Neural cell (in vitro differentiated cells): Measurements from ENCODE around the gene LRRC55.

Source experiments
- EP300 ChIP-seq: fragments of 450-650 bp; conservative IDR thresholded peaks from 2 replicates; pipeline ENCODE4 v1.6.1; 2014; ENCODE audit warnings: antibody characterized with exemption, mild to moderate bottlenecking, moderate library complexity; ENCODE audit not compliant: poor library complexity, severe bottlenecking
- EZH2 ChIP-seq: fragments of 200-600, 300-800 bp; shearing (Covaris generic), sonication (generic); IDR thresholded peaks from 2 replicates; pipeline ENCODE4 v1.6.1; 2014; ENCODE audit warnings: antibody characterized with exemption, low read length, borderline replicate concordance, mild to moderate bottlenecking; ENCODE audit not compliant: insufficient read depth, poor library complexity, severe bottlenecking
- POLR2AphosphoS5 ChIP-seq: IDR thresholded peaks from 2 replicates; pipeline ENCODE4 v1.6.1; 2012
- RAD21 ChIP-seq: fragments of 450-650 bp; conservative IDR thresholded peaks from 2 replicates; pipeline ENCODE4 v1.6.1; 2014; ENCODE audit warnings: antibody characterized with exemption, mild to moderate bottlenecking, moderate library complexity
- SMC3 ChIP-seq: fragments of 450-650 bp; conservative IDR thresholded peaks from 2 replicates; pipeline ENCODE4 v1.6.1; 2014; ENCODE audit warnings: antibody characterized with exemption, mild to moderate bottlenecking, moderate library complexity; ENCODE audit not compliant: poor library complexity
- TF ChIP-seq, protein P1 (sequence below): fragments of 450-650 bp; IDR thresholded peaks from 2 replicates; pipeline ENCODE4 v1.5.1; 2014; ENCODE audit warnings: antibody characterized with exemption, mild to moderate bottlenecking, moderate library complexity; ENCODE audit not compliant: poor library complexity, severe bottlenecking
- TF ChIP-seq, protein P2 (sequence below): IDR thresholded peaks from 2 replicates; pipeline ENCODE4 v1.6.1; 2012; ENCODE audit warnings: borderline replicate concordance

DNA sequence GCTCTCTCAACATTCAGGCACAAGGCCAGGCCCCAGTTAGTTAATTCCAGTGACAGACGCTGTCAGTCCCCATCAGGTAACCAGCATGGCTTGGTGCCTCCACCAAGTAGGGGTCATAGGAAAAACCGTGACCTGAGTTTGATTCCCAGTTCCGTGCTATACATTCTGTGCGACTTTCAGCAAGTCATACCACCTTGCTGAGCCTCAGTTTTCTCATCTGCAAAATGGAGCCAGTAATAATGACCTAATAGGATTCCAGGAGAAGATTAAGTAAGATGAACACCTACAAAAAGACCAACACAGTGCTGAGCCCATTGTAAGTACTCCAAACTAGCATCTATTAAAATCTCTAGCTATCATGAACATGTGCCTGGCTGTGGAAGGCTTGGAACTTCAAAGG is 24.8 kb upstream of the LRRC55 start:
- TF ChIP-seq EP300 (no peak), EZH2 (no peak), POLR2AphosphoS5 (no peak), RAD21 (no peak), SMC3 (no peak)
- TF ChIP-seq, protein P1, sequence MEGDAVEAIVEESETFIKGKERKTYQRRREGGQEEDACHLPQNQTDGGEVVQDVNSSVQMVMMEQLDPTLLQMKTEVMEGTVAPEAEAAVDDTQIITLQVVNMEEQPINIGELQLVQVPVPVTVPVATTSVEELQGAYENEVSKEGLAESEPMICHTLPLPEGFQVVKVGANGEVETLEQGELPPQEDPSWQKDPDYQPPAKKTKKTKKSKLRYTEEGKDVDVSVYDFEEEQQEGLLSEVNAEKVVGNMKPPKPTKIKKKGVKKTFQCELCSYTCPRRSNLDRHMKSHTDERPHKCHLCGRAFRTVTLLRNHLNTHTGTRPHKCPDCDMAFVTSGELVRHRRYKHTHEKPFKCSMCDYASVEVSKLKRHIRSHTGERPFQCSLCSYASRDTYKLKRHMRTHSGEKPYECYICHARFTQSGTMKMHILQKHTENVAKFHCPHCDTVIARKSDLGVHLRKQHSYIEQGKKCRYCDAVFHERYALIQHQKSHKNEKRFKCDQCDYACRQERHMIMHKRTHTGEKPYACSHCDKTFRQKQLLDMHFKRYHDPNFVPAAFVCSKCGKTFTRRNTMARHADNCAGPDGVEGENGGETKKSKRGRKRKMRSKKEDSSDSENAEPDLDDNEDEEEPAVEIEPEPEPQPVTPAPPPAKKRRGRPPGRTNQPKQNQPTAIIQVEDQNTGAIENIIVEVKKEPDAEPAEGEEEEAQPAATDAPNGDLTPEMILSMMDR, result no peak
- TF ChIP-seq, protein P2, sequence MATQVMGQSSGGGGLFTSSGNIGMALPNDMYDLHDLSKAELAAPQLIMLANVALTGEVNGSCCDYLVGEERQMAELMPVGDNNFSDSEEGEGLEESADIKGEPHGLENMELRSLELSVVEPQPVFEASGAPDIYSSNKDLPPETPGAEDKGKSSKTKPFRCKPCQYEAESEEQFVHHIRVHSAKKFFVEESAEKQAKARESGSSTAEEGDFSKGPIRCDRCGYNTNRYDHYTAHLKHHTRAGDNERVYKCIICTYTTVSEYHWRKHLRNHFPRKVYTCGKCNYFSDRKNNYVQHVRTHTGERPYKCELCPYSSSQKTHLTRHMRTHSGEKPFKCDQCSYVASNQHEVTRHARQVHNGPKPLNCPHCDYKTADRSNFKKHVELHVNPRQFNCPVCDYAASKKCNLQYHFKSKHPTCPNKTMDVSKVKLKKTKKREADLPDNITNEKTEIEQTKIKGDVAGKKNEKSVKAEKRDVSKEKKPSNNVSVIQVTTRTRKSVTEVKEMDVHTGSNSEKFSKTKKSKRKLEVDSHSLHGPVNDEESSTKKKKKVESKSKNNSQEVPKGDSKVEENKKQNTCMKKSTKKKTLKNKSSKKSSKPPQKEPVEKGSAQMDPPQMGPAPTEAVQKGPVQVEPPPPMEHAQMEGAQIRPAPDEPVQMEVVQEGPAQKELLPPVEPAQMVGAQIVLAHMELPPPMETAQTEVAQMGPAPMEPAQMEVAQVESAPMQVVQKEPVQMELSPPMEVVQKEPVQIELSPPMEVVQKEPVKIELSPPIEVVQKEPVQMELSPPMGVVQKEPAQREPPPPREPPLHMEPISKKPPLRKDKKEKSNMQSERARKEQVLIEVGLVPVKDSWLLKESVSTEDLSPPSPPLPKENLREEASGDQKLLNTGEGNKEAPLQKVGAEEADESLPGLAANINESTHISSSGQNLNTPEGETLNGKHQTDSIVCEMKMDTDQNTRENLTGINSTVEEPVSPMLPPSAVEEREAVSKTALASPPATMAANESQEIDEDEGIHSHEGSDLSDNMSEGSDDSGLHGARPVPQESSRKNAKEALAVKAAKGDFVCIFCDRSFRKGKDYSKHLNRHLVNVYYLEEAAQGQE, result no peak
